Measurements from ENCODE around the gene GLOD4.

GLOD4 gene

DNA sequence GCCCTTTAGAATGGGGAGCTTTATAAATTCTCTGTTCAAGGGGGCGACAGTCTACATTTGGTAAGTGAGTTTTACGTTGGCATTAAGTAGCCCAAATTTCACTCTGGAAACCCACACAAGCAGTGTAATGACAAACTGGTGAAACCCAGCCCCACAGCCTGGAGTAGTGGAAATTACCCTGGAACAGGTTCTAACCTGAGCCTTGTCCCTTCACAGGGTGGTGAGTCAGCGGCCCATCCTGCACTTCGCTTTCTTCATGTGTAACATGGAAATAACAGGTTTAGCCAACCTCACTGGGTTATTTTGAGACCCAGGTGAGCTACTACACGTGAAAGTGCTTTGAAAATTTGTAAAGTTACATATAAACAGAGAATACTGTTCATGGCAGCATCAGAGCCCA is 53.2 kb downstream of the GLOD4 start:
- FAIRE-seq (no peak), DNase-seq (ENCODE audit: insufficient read length, low spot score) (no peak)
- TF ChIP-seq POLR2A (IDR thresholded peaks at IDR 0.05; ENCODE audit: low read depth, low read length) = no peak

DNA sequence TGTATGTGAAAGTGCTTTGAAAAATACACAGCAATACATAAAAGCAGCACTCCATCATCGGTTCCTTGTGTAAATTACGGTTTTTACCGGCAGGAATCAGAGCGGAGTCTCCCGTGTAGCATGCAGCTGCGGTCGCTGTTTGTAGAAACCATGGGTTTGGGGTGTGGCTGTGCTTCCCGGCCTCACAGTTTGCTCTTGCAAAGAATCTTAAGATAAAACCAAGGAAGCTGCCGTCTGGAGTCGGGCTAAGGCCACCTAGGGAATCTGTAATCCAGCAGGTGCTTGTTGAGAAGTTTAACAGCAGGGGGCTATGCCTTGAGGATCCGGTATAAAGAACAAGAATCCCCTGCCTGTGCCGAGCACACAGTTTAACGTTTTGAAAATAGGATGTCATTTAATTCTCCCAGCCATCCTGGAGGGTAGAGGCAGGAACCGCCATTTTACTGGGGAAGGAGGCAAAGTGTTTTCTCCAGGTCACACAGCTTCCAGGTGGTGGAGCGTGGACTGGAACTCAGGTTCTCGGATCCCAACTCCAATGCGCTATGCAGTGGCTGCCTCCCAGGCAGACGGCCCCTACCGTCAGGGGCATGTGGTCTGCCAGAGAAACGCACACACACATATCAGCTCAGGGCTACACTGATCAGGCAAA is 55.7 kb downstream of the GLOD4 start:
- no peak for DNase-seq (ENCODE audit: insufficient read length, low spot score)
- TF ChIP-seq POLR2A (IDR thresholded peaks at IDR 0.05; ENCODE audit: low read depth, low read length) = no peak
- no peak for FAIRE-seq

DNA sequence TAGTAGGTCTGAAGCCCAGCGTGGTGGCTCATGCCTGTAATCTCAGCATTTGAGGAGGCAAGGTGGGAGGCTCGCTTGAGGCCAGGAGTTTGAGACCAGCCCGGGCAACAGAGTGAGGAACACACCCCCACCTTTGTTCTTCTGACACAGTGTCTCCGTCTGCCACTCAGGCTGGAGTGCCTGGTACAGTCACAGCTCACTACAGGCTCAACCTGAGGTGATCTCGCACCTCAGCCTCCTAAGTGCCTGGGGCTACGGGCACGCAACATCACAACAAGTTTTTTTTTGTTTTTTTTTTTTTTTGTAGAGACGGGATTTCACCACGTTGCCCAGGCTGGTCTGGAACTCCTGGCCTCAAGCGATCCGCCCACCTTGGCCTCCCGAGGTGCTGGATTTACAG is 56.3 kb downstream of the GLOD4 start:
- TF ChIP-seq POLR2A (IDR thresholded peaks at IDR 0.05; ENCODE audit: low read depth, low read length) = no peak
- DNase-seq (ENCODE audit: insufficient read length, low spot score) (no peak), FAIRE-seq (no peak)

DNA sequence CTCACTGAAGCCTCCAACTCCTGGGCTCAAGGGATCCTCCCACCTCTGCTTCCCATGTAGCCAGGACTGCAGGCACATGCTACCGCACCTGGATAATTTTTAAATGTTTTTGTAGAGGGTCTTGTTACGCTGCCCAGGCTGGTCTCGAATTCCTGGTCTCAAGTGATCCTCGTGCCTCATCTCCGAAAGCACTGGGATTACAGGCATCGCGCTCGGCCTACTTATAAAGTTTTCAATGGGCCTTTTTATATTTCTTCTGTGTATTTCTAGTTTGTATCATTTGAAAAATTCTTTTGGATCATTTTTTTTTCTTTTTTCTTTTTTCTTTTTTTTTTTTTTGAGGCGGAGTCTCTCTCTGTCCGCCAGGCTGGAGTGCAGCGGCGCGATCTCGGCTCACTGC is 57.0 kb downstream of the GLOD4 start:
- FAIRE-seq (no peak), DNase-seq (ENCODE audit: insufficient read length, low spot score) (no peak)
- TF ChIP-seq POLR2A (IDR thresholded peaks at IDR 0.05; ENCODE audit: low read depth, low read length) = no peak

DNA sequence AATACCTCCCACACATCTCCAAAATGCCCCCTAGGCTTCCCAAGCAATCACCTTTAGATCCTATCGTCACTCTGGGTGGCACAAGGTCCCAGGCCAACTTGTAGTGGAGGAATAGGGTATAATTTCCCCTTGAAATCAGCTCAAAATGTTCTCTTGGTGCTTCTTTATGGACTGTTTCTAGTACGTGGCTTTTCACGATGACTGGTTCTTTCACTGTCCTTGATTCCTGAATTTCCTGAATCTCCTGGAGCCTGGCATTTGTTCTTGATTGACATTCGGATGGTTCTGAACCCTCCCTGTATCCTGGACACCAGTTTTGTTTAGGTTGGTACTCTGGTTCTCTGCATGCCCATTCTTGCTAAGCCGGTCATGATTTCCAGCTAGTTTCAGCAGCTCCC is 60.5 kb downstream of the GLOD4 start:
- TF ChIP-seq POLR2A (IDR thresholded peaks at IDR 0.05; ENCODE audit: low read depth, low read length) = no peak

DNA sequence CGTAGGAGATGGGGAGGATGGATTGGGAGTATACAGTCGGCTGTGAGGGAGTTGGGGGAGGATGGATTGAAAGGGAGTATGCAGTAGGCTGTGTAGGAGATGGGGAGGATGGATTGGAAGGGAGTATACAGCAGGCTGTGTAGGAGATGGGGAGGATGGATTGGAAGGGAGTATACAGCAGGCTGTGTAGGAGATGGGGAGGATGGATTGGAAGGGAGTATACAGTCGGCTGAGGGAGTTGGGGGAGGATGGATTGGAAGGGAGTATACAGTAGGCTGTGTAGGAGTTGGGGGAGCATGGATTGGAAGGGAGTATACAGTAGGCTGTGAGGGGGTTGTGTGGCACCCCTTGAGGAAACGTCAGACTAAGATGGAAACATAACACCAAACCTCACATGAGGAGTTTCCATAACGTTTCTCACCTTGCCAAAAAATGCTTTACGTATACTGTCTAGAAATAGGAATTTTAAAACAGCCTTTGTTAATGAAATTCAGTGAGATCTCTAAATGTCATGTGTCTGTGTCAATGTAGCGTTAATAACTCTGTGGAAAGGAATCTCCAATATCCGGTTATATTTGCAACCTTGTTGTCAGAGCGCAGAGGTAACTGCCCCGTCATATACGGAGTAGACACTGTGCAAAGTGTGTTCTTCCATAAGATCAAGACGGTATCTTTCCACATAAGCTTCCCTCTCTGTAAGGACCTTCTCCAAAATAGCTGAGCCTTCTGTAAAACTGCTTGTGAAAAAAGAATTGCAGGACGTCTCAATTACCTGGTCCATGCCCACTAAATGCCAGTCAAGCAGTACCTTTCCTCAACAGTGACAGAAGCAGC is 61.2 kb downstream of the GLOD4 start:
- no peak for TF ChIP-seq POLR2A (IDR thresholded peaks at IDR 0.05; ENCODE audit: low read depth, low read length)
- FAIRE-seq (no peak), DNase-seq (ENCODE audit: insufficient read length, low spot score) (no peak)

More for the DNA sequence above, 60.5 kb downstream of the GLOD4 start:
- DNase-seq (ENCODE audit: insufficient read length, low spot score) = no peak
- no peak for FAIRE-seq

DNA sequence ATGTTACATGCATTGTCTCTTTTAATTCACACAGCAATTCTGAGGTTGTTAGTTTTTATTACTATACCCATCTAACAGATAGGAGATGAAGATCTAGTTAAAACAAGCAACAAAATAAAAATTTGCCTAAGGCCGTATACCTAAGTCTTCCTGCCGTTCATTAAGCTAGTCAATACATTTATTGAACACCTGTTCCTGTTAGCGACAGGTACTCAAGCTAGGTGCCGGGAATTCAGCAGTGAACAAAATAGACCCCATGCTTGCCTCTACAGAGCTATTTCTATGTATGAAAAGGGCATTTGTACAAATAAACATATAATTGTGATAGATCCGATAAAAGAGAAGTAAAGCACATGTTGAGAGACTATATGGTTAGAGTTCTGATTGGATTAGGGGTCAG is 64.0 kb downstream of the GLOD4 start:
- TF ChIP-seq POLR2A (IDR thresholded peaks at IDR 0.05; ENCODE audit: low read depth, low read length) = no peak
- FAIRE-seq (no peak), DNase-seq (ENCODE audit: insufficient read length, low spot score) (no peak)
